Dermis blood vessel endothelial cell (primary cell): ENCODE data around the gene TSEN54. TPM values are rescaled to one million over a fixed set of nuclear protein-coding genes. Genes with fewer than 3 reads are reported as not detected.

Source experiments
- DNase-seq: peaks from one replicate; pipeline ENCODE4 v3.0.0; 2010
- total RNA-seq: library from RNA; depleted of rRNA; stranded (reverse); fragments of >200 nt; gene quantifications from 2 replicates; pipeline ENCODE4 v1.2.3, GENCODE V29; 2014

The TSEN54 gene
- total RNA-seq, 1 donor from 2014 or later: 14.5 TPM

GRCh38 chr17:75504347-75505151 lies 11.8 kb upstream of the TSEN54 start:
- peak; percentile 48 for DNase-seq

DNA sequence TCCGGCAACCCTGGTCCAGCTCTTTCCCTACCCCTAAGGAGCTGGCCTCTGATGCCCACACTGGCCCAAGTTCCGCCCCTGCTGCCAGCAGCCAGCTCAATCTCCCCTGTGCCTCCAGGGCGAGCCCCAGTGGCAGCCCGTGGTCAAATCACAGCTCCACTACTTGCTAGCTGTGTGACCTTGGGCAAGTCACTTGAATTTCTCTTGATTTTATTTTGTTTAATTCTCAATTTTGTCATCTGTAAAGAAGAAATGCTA lies 11.2 kb upstream of the TSEN54 start:
- no peak for DNase-seq

DNA sequence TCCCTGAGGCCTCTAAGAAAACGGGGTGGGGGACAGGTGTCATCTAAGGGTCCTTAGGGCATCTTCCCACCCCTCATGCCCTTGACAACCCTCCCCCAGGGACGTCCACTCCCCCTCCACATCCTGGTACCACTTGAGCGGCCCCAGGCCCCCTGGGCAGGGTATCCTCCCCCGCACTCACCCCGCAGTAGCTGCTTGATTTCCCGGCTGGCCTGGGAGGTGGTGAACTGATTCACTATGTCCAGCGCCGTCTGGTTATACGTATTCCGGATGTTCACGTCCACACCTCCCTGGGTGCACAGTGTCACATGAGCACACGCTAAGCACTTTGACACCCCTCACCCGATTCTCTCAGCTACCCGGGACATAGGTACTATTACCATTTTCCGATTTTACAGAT lies 10.7 kb upstream of the TSEN54 start:
- DNase-seq: no peak

- no peak for DNase-seq
Observed at GRCh38 chr17:75506134-75506533, 10.2 kb upstream of the TSEN54 start.

DNA sequence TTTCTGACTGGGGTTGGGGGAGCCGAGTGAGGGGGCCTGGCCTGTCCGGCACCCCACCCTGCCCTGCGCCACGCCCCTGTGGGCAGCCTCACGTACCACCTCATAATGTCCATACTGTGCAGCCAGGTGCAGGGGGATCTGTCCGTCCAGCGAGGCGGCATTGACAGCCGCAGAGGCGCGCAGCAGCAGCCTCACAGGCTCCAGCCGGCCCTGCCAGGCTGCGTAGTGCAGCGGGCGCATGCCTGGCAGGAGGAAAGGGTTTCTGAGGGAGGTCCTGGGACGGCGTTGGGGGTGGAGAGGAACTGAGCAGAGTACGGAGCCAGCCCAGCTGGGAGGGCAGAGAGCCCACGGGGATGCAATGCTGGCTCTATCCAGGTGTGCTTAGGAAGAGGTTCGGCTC lies 9.4 kb upstream of the TSEN54 start:
- DNase-seq: no peak

- no peak for DNase-seq
Observed at GRCh38 chr17:75507733-75508719, 8.3 kb upstream of the TSEN54 start.

GRCh38 chr17:75508931-75509361 lies 7.4 kb upstream of the TSEN54 start:
- DNase-seq: no peak

DNA sequence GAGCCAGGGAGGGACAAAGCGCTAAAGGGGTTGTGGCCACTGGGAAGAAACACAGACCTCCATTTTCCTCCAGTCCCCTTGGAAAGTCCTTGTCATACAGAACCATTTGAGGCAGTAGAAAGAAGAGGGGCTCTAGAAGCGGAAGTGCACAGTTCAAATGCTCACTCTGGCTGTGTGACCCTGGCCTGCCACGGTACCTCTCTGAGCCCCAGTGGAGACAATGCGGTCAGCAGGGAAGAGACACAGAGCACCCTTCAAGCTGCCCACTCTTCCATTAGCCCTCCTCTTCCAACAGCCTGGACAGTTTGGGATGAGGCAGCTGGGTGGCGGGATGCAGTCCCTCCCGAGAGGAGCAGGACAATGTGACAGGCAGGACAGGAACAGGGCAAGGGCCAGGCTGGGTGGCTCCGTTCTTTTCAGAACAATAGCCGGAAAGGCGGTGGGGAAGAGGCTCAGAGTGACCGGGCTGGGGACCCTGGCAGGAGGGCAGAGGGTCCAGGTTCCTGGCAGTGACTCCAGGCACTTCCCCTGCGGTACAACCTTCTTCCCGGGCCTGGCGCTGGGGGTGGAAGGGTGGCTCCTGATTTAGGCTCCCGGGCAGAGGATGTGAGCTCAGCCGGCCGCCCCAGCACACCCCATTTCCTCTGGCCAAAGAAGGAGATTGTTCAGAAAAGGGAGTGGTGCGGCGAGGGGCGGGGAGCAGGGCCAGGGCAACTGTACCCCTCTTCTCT lies 6.6 kb upstream of the TSEN54 start:
- DNase-seq: peak; percentile 48

GRCh38 chr17:75511270-75511609 lies 5.1 kb upstream of the TSEN54 start:
- no peak for DNase-seq

DNA sequence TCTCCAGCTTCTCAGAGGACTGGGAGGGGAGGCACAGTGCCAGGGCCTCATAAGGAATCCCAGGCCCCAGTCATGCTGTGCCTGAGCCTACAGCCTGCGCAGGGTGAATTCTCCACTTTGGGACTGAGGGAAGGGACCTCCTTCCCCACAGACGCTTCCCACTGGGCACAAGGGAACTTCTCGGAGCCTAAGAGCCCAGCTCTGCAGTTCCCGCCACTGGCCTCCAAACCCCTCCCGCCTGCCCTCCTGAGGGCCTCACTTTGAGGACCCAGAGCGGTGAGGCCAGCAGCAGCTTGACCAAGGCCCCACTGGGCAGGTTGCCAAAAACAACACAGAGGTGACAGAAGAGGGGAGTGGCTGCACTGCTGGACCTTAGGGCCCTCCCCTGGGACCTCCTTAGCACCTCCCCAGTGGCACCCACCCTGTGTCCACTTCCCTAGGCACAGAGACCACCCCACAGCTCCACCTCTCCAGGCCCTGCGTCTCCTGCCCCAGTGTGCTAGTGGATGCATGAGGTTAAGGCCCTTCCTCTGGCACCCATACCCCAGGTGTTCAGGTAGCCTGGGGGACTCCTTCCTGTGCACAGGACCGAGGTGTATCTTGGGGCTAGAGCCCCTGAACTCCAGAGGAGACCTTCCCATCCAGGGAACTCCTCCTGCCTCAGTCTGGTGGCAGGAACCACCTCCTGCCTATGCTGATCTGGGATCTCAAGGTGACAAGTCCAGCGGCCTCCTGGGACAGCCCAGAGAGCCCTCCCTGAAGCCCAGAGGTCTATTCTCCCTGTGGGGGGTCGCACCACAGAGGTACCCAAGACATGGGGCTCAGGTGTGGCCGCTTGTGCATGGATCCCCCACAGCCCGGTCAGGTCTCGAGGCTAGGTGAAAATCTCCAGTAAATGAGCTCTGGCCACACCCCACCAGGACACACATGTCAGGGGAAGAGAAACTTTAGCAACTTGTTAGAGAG lies 4.4 kb upstream of the TSEN54 start:
- peak; percentile 52 for DNase-seq

DNA sequence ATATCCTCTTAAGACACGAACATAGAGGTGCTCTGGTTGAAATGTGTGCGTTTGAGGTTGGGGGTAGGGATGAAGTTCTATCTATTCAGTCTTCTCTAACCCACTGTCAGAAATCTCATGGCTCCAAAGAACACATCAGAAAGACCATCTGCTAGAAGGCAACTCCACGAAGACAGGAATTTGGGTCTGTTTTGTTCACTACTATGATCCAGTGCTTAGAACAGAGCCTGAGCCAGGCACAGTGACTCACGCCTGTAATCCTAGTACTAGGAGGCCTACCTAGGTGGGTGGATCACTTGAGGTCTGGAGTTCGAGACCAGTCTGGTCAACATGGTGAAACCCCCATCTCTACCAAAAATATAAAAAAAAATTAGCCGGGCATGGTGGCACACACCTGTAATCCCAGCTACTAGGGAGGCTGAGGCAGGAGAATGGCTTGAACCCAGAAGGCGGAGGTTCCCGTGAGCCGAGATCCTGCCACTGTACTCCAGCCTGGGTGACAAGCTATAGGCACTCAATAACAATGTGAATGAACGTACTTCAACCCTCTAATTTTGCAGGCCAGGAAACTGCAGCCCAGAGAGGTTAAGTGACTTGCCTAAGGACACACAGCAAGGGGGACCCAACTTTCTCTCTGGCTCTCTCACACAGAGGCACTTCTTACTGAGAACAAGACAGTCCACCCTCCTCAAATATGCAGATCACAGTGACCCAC lies 3.2 kb upstream of the TSEN54 start:
- peak; percentile 34 for DNase-seq

GRCh38 chr17:75513641-75514000 lies 2.7 kb upstream of the TSEN54 start:
- DNase-seq: no peak

DNA sequence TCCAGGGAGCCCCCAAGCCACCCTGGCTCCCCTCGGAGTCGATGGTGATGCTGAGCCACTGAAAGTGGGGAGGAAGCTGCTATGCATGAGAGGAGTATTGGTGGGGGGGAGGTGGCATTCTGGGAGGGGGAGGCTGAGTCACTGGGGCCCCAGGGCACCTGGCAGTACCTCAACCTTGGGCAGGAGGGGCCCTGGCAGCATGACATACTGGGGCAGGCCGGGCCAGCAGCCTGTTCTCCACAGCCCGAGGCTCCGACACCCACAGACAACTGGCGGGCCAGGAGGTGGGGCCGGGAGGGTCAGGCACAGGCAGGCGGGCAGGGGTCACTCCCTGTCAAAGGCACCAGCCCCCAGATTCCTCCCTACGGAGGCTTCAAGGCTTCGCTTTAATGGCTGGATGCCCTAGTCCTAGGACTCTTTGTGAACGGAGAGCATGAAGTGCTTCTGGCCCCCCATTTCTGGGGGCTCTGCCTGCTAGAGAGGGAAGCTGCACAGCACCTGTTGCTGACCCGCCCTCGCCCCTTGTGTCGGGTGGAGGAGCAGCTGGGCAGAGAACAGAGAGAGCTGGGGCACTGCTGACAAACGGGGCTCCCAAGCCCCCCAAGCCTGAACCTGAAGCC lies 1.9 kb upstream of the TSEN54 start:
- DNase-seq: peak; percentile 15

- peak; percentile 48 for DNase-seq
Observed at GRCh38 chr17:75514919-75515495, 1.3 kb upstream of the TSEN54 start.

DNA sequence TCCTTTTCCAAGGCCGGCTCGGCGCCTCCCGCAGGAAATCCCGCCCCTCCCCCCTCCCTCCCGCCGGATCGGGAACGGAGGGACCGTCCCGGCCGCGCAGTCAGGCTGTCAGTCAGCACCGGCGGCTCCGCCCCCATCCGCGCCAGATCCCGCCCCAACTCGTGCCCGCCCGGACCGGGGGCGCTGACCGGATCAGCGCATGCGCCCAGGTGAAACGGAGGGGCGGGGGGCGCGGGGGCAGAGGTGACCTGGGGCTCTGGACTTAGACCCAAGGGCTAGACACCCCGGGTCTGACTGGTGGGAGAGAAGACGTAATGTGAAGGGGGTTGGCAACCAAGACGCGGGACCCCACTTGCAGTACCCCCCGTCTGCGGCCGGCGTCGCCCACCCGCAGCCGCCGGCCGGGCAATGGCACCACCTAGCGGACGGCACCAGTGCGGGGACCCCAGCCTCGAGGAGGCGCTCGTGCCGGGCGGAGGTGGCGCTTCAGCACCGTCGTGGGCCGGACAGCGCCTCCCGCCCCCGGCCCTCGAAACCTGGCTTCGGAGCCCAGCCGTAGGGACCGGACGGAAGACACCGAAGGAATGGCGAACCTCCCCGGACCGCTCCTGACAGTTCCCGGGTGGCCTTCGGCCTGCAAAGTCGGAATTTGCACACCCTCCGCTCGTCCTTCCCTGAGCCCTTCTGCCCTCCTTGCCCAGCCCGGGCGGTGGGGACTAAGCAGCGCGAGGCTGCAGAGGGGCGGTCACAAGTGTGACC lies 653 bp upstream of the TSEN54 start, which contains the start of gene CASKIN2:
TSS of gene CASKIN2 (minus strand) at position 42 of the 759 bp plus-strand sequence. CDS start 1,733 bp downstream, outside the sequence.
- peak; percentile 94 for DNase-seq

DNA sequence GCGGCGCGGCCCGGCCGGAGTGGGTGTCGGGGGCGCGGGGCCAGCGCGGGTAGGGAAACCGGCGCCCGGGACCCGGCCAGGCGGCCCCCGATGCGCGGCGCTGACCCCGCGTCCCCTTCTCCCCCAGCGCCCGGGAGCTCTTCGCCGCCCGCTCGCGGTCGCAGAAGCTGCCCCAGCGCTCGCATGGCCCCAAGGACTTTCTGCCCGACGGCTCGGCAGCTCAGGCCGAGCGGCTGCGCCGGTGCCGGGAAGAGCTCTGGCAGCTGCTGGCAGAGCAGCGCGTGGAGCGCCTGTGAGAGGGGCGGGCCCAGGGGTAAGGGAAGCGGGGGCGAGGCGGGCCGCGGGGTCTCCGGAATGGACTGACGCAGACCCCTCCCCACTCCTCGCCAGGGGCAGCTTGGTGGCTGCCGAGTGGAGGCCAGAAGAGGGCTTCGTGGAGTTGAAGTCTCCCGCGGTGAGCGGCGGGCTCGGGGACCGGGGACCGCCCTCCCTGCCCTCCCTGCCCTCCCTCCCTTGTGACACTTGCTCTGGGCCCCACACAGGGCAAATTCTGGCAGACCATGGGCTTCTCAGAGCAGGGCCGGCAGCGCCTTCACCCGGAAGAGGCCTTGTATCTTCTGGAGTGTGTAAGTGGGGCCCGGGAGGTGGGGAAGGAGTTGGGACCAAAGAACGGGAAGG lies 430 bp downstream of the TSEN54 start:
- peak; percentile 42 for DNase-seq

DNA sequence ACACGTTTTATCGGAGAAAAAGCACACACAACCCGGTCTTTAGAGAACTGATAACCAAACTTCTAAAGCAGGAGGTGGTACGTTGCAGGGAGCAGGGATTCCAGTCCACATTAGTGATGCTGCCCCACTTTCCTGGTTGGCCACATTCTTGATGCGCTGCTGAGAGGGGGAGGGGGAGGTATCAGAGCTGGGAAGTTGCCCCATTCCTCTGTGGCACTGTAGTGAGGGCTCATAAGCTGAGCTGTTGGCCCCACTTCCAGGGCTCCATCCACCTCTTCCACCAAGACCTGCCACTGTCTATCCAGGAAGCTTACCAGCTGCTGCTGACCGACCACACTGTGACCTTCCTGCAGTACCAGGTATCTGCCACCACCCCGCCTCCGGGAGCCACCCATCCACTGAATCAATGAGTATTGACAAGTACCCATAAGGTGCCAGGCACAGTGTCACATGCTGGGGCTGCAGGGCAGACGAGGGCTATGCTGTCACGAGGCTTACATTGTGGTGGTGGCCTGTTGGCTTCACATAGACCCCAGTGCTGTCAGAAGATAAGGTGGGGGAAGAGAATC lies 1.1 kb downstream of the TSEN54 start:
- no peak for DNase-seq

DNA sequence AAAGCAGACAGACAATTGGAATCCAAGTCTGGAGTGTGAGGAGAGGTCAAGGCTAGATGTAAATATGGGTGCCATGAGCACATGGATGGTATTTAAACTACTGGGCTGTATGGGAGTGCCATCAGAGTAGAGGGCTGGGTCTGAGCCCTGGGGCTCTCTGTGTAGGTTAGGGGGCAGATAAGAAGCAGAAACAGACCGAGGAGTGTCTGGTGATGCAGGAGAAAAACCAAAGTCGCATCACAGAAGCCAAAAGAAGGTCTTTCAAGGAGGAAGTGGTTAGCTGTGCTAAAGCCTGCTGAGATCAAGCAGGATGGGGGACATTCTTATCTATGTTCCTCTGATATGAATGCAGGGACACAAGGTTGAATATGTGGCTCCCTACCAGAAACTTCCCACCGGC lies 1.9 kb downstream of the TSEN54 start:
- no peak for DNase-seq
